CD4-positive, alpha-beta T cell treated with Interleukin-17A for 4 hours (primary cell): ENCODE measurements around the gene SH2B3.
A peak's percentile ranks its signal among the peaks of the same experiment; 100 is the strongest.

Experiments
- DNase-seq: peaks from one replicate; pipeline ENCODE4 v3.0.0-alpha.2; 2020; ENCODE audit warnings: mixed read lengths

SH2B3 gene

GRCh38 chr12:111428728-111429175 is 23.0 kb downstream of the SH2B3 start:
- peak; percentile 57 for DNase-seq

GRCh38 chr12:111429828-111430432 is 24.2 kb downstream of the SH2B3 start:
- peak; percentile 70 for DNase-seq

GRCh38 chr12:111430433-111431353 is 25.0 kb downstream of the SH2B3 start:
- peak; percentile 59 for DNase-seq

GRCh38 chr12:111431772-111432171 is 26.0 kb downstream of the SH2B3 start:
- DNase-seq: no peak

GRCh38 chr12:111434049-111434448 is 28.3 kb downstream of the SH2B3 start:
- DNase-seq: no peak

- peak; percentile 87 for DNase-seq
These were observed 29.1 kb downstream of the SH2B3 start for GRCh38 chr12:111434680-111435338.

GRCh38 chr12:111435661-111436201 is 30.0 kb downstream of the SH2B3 start:
- DNase-seq: peak; percentile 35

- no peak for DNase-seq
These were observed 30.5 kb downstream of the SH2B3 start for GRCh38 chr12:111436266-111436665.

- no peak for DNase-seq
These were observed 31.1 kb downstream of the SH2B3 start for GRCh38 chr12:111436811-111437210.

- DNase-seq: peak; percentile 47
These were observed 32.2 kb downstream of the SH2B3 start for GRCh38 chr12:111437816-111438454.

GRCh38 chr12:111438481-111438880 is 32.8 kb downstream of the SH2B3 start:
- DNase-seq: peak; percentile 85

- DNase-seq: no peak
These were observed 34.0 kb downstream of the SH2B3 start for GRCh38 chr12:111439657-111440151.

- DNase-seq: no peak
These were observed 34.4 kb downstream of the SH2B3 start for GRCh38 chr12:111440152-111440551.

GRCh38 chr12:111440631-111441030 is 34.9 kb downstream of the SH2B3 start:
- DNase-seq: no peak

GRCh38 chr12:111441107-111441928 is 35.6 kb downstream of the SH2B3 start:
- DNase-seq: no peak

GRCh38 chr12:111442301-111443045 is 36.8 kb downstream of the SH2B3 start:
- no peak for DNase-seq

GRCh38 chr12:111443086-111443485 is 37.4 kb downstream of the SH2B3 start:
- no peak for DNase-seq

- DNase-seq: peak; percentile 52
These were observed 37.9 kb downstream of the SH2B3 start for GRCh38 chr12:111443586-111443985.

- DNase-seq: peak; percentile 29
These were observed 38.7 kb downstream of the SH2B3 start for GRCh38 chr12:111444314-111444924.
